Spleen (tissue), 7 donors: ENCODE data around the gene PRODH2.
A peak's percentile ranks its signal among the peaks of the same experiment; 100 is the strongest.

Experiments
- POLR2AphosphoS5 ChIP-seq, 3 donors: sonication (generic); formaldehyde crosslinking; IDR thresholded peaks; one replicate each; pipeline ENCODE4 v1.5.1; 2017; ENCODE audit warnings: antibody characterized with exemption in 3 of 3
- TF ChIP-seq, protein P1 (sequence below), 11 experiments: fragments of 200-600 bp in 7 of 11; fragments of 450-650 bp in 4 of 11; sonication (generic) in 4 of 11; IDR thresholded peaks in 8 of 11; conservative IDR thresholded peaks in 3 of 11; 1 replicate in 7 of 11; 2 replicates in 4 of 11; pipeline versions ENCODE4 v1.4.0 to v1.8.0; 2016 to 2021; ENCODE audit warnings: antibody characterized with exemption in 11 of 11, inconsistent platforms in 4 of 11, mild to moderate bottlenecking in 1 of 11
- donor health status: DM: no; HTN: no; CAD: no; lungs with moderate emphysema.
- donor health status: DM: no; HTN: no; CAD: no.
- donor health status: DM: no; HTN: no; CAD: no.

- peak in 1 of 3 donors; percentile 11 for TF ChIP-seq POLR2AphosphoS5 (IDR thresholded peaks at IDR 0.05)
- TF ChIP-seq, protein P1, sequence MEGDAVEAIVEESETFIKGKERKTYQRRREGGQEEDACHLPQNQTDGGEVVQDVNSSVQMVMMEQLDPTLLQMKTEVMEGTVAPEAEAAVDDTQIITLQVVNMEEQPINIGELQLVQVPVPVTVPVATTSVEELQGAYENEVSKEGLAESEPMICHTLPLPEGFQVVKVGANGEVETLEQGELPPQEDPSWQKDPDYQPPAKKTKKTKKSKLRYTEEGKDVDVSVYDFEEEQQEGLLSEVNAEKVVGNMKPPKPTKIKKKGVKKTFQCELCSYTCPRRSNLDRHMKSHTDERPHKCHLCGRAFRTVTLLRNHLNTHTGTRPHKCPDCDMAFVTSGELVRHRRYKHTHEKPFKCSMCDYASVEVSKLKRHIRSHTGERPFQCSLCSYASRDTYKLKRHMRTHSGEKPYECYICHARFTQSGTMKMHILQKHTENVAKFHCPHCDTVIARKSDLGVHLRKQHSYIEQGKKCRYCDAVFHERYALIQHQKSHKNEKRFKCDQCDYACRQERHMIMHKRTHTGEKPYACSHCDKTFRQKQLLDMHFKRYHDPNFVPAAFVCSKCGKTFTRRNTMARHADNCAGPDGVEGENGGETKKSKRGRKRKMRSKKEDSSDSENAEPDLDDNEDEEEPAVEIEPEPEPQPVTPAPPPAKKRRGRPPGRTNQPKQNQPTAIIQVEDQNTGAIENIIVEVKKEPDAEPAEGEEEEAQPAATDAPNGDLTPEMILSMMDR (IDR thresholded peaks at IDR 0.05 in 8 of 11, conservative IDR thresholded peaks at IDR 0.05 in 3 of 11), result no peak
Measured at GRCh38 chr19:35752746-35753350, 59.8 kb downstream of the PRODH2 start.
